Panc1 (cell line): Measurements from ENCODE around the gene TMEM40.

Experiments
- CTCF ChIP-seq: fragments of 450-650 bp; IDR thresholded peaks from 2 replicates; pipeline ENCODE4 v1.5.1; 2017; ENCODE audit warnings: mild to moderate bottlenecking
- POLR2AphosphoS5 ChIP-seq: IDR thresholded peaks from 2 replicates; pipeline ENCODE4 v1.6.1; 2012; ENCODE audit warnings: mild to moderate bottlenecking, low read depth, low read length, moderate library complexity
- REST ChIP-seq, 2 experiments: IDR thresholded peaks; 2 replicates each; pipeline ENCODE4 v1.6.1; 2011 to 2012; ENCODE audit warnings: low read depth in 2 of 2, control low read depth in 1 of 2, low read length in 1 of 2, mild to moderate bottlenecking in 1 of 2, moderate library complexity in 1 of 2; ENCODE audit not compliant: insufficient read depth in 1 of 2
- SIN3A ChIP-seq: IDR thresholded peaks from 2 replicates; pipeline ENCODE4 v1.6.1; 2012; ENCODE audit warnings: low read depth, mild to moderate bottlenecking, low read length, moderate library complexity, borderline replicate concordance; ENCODE audit not compliant: insufficient read depth
- TCF7L2 ChIP-seq: IDR thresholded peaks from 2 replicates; pipeline ENCODE4 v1.6.1; 2011; ENCODE audit warnings: mild to moderate bottlenecking, low read depth, low read length, inconsistent platforms

- TF ChIP-seq CTCF (no peak), POLR2AphosphoS5 (no peak), TCF7L2 (no peak), REST (IDR thresholded peaks at IDR 0.05; ENCODE audit: insufficient read depth in 1 of 2, low read depth in 2 of 2, low read length in 1 of 2) (no peak), SIN3A (no peak)
Observed at GRCh38 chr3:12730506-12731242, 28.4 kb downstream of the TMEM40 start.
